ENCODE results near the gene FAM151B.

Gene FAM151B

GRCh38 chr5:80540691-80541090 lies 52.8 kb downstream of the FAM151B start:
- no peak for DNase-seq (ENCODE audit: extremely low read depth, low read depth)
- no peak for TF ChIP-seq CTCF (IDR thresholded peaks at IDR 0.05; ENCODE audit: low read depth, low read length, missing control alignments)
- H3K4me3 ChIP-seq (replicated peaks; ENCODE audit: low read depth, low read length) = no peak overlapping the region

- no peak for TF ChIP-seq CTCF (IDR thresholded peaks at IDR 0.05; ENCODE audit: low read depth, low read length, missing control alignments)
- H3K4me3 ChIP-seq (replicated peaks; ENCODE audit: low read depth, low read length) = no peak overlapping the region
- no peak for DNase-seq (ENCODE audit: extremely low read depth, low read depth)
Observed at GRCh38 chr5:80541392-80541791, 53.5 kb downstream of the FAM151B start.

GRCh38 chr5:80554646-80555045 lies 66.7 kb downstream of the FAM151B start:
- no peak overlapping the region for H3K4me3 ChIP-seq (replicated peaks; ENCODE audit: low read depth, low read length)
- no peak for DNase-seq (ENCODE audit: extremely low read depth, low read depth)
- no peak for TF ChIP-seq CTCF (IDR thresholded peaks at IDR 0.05; ENCODE audit: low read depth, low read length, missing control alignments)

GRCh38 chr5:80555099-80555498 lies 67.2 kb downstream of the FAM151B start:
- TF ChIP-seq CTCF (IDR thresholded peaks at IDR 0.05; ENCODE audit: low read depth, low read length, missing control alignments) = no peak
- H3K4me3 ChIP-seq (replicated peaks; ENCODE audit: low read depth, low read length) = no peak overlapping the region
- DNase-seq (ENCODE audit: extremely low read depth, low read depth) = no peak

GRCh38 chr5:80559244-80559643 lies 71.3 kb downstream of the FAM151B start:
- no peak for TF ChIP-seq CTCF (IDR thresholded peaks at IDR 0.05; ENCODE audit: low read depth, low read length, missing control alignments)
- H3K4me3 ChIP-seq (replicated peaks; ENCODE audit: low read depth, low read length) = no peak overlapping the region
- DNase-seq (ENCODE audit: extremely low read depth, low read depth) = no peak

- TF ChIP-seq CTCF (IDR thresholded peaks at IDR 0.05; ENCODE audit: low read depth, low read length, missing control alignments) = no peak
- no peak for DNase-seq (ENCODE audit: extremely low read depth, low read depth)
- no peak overlapping the region for H3K4me3 ChIP-seq (replicated peaks; ENCODE audit: low read depth, low read length)
Observed at GRCh38 chr5:80565330-80565729, 77.4 kb downstream of the FAM151B start.

GRCh38 chr5:80566711-80567259 lies 78.9 kb downstream of the FAM151B start:
- no peak for DNase-seq (ENCODE audit: extremely low read depth, low read depth)
- TF ChIP-seq CTCF (IDR thresholded peaks at IDR 0.05; ENCODE audit: low read depth, low read length, missing control alignments) = no peak

More at GRCh38 chr5:80566711-80567259, 78.9 kb downstream of the FAM151B start:
- H3K4me3 ChIP-seq (replicated peaks; ENCODE audit: low read depth, low read length) = no peak overlapping the region

Data from HFF-Myc (cell line).